ENCODE measurements around the gene ADGRG6.

DNA sequence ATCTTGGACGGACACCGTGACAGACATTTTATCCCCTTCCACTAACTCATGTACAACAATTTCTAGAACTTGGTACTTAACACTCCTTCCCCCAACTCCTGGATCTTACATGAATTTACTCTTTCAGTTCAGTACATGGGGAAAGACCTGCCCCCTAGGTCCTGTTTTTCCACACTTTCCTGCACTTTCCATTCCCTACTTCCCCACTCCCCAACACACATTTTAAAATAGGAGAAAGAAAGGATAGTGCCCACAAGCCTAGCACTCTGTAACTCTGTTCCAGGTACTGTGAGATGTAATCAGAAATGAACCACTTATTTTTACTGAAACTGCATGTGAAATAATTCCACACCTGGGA lies 1.3 kb downstream of the ADGRG6 start:
- TF ChIP-seq, protein P1, sequence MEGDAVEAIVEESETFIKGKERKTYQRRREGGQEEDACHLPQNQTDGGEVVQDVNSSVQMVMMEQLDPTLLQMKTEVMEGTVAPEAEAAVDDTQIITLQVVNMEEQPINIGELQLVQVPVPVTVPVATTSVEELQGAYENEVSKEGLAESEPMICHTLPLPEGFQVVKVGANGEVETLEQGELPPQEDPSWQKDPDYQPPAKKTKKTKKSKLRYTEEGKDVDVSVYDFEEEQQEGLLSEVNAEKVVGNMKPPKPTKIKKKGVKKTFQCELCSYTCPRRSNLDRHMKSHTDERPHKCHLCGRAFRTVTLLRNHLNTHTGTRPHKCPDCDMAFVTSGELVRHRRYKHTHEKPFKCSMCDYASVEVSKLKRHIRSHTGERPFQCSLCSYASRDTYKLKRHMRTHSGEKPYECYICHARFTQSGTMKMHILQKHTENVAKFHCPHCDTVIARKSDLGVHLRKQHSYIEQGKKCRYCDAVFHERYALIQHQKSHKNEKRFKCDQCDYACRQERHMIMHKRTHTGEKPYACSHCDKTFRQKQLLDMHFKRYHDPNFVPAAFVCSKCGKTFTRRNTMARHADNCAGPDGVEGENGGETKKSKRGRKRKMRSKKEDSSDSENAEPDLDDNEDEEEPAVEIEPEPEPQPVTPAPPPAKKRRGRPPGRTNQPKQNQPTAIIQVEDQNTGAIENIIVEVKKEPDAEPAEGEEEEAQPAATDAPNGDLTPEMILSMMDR (IDR thresholded peaks at IDR 0.05) = no peak
- no peak for TF ChIP-seq POLR2A (IDR thresholded peaks at IDR 0.05)

All from Peyer's patch (tissue), 4 donors.